ENCODE measurements around the gene ZNF829.
A peak's percentile ranks its signal among the peaks of the same experiment; 100 is the strongest.

The ZNF829 gene

GRCh38 chr19:36915992-36916830, at the start of gene ZNF829, which contains the start of gene ZNF568:
TSS of gene ZNF829 (minus strand) at chr19:36916291. CDS start at chr19:36915167, 1,124 bp downstream.
TSS of gene ZNF568 (plus strand) at chr19:36916332. CDS start at chr19:36922771, 6,439 bp downstream.
- DNase-seq (ENCODE audit: low spot score) = peak; percentile 55

DNA sequence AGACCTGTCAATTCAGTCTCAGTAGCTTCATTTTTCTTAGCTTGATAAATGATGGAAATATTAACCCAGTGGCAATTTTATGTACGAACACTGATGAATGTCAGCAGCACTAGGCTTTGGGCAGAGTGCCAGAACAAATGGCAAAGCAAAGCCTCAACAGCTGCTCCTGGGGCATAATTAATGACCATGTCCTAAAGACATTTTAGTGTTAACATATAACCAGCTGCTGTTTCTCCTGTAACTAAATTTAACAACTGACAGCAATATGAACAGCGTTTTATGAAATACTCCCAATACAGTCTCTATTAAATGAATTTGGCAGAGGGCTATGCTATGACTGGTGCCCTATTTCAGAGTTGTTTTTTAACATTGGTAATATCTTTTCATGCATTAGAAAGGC, 47.2 kb upstream of the ZNF829 start:
- no peak for DNase-seq (ENCODE audit: low spot score)

DNA sequence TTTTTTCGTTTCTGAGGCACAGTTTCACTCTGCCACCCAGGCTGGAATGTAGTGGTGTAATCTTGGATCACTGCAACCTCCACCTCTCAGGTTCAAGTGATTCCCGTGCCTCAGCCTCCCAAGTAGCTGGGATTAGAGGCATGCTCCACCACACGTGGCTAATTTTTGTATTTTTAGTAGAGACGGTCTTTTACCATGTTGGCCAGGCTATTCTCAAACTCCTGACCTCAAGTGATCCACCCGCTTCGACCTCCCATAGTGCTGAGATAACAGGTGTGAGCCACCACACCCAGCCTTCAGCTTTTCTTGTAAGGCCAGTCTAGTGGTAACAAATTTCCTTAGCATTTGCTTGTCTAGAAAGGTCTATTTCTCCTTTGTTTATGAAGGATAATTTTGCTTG, 46.3 kb upstream of the ZNF829 start:
- DNase-seq (ENCODE audit: low spot score) = no peak

GRCh38 chr19:36950335-36951119, 34.4 kb upstream of the ZNF829 start:
- no peak for DNase-seq (ENCODE audit: low spot score)

GRCh38 chr19:36939153-36939552, 23.1 kb upstream of the ZNF829 start:
- no peak for DNase-seq (ENCODE audit: low spot score)

DNA sequence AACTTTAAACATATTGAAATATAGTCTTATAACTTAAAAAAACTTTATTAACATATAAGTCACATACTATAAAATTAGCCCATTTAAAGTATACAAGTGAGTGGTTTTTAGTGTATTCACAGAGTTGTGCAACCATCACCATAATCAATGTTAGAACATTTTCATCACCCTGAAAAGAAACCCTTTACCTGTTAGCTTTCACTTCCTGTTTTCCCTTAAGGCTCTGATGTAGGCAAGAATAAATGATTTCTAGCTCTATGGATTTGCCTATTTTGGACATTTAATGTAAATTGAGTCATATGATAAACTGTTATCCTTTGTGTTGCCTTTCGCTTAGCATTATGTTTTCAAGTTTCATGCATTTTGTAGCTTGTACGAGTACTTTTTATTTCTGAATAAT, 15.6 kb upstream of the ZNF829 start:
- no peak for DNase-seq (ENCODE audit: low spot score)

- no peak for DNase-seq (ENCODE audit: low spot score)
Measured at GRCh38 chr19:36918090-36918489, 2.0 kb upstream of the ZNF829 start.

- DNase-seq (ENCODE audit: low spot score) = no peak
Measured at GRCh38 chr19:36916991-36917390, 900 bp upstream of the ZNF829 start.

DNA sequence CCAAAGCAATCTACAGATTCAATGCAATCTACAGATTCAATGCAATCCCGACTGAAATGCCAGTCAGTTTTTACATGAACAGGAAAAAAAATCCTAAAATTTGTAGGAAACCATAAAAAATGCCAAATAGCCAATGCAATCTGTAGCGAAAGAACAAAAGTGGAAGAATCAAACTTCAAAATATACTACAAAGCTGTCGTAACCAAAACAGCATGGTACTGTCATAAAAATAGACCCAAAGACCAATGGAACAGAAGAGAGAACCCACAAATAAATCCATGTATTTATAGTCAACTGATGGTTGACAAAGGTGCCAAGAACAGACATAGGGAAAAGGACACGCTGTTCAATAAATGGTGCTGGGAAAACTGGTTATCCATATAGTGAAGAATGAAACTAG, 17.7 kb downstream of the ZNF829 start:
- no peak for DNase-seq (ENCODE audit: low spot score)

DNA sequence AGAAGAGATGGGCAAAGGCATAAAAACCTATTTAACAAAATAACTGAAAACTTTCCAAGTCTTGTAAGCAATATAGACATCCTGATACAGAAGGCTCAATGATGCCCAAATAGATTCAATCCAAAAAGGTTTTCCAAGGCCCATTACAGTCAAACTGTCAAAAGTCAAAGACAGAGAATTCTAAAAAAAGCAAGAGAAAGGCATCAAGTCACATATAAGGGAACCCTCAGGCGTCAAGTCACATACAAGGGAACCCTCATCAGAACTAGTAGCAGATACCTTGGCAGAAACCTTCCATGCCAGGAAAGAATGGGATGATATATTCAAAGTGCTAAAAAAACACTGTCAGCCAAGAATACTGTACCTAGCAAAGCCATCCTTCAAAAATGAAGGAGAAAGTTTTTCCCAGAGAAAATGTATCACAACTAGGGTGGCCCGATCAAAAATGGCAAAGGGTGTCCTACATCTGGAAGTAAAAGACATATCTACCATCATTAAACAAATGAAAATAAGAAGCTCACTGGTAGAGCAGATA, 21.2 kb downstream of the ZNF829 start:
- no peak for DNase-seq (ENCODE audit: low spot score)

DNA sequence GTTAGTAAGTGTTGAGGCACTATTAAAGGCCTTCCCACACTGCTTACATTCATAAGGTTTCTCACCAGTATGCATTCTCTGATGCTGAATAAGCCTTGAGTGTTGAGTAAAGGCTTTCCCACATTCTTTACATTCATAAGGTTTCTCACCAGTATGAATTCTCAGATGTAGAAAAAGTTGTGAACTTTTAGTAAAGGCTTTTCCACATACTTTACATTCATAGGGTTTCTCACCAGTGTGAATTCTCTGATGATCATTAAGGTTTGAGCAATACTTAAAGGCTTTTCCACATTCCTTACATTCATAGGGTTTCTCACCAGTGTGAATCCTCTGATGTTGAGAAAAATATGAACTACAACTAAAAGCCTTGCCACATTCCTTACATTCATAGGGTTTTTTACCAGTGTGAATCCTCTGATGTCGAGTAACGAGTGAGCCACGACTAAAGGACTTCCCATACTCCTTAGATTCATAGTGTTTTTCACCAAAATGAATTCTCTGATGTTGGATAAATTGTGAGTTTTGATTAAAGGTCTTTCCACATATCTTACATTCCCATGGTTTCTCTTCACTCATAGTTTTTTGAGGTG, 24.2 kb downstream of the ZNF829 start:
- DNase-seq (ENCODE audit: low spot score) = no peak

DNA sequence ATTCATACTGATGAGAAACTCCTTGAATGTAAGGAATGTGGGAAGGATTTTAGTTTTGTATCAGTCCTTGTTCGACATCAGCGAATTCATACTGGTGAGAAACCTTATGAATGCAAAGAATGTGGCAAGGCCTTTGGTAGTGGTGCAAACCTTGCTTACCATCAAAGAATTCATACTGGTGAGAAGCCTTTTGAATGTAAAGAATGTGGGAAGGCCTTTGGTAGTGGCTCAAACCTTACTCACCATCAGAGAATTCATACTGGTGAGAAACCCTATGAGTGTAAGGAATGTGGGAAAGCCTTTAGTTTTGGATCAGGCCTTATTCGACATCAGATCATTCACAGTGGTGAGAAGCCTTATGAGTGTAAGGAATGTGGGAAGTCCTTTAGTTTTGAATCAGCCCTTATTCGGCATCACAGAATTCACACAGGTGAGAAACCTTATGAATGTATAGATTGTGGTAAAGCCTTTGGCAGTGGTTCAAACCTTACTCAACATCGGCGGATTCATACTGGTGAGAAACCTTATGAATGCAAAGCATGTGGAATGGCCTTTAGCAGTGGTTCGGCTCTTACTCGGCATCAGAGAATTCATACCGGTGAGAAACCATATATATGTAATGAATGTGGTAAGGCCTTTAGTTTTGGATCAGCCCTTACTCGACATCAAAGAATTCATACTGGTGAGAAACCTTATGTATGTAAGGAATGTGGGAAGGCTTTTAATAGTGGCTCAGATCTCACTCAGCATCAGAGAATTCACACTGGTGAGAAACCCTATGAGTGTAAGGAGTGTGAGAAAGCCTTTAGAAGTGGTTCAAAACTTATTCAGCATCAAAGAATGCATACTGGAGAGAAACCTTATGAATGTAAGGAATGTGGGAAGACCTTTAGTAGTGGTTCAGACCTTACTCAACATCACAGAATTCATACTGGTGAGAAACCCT, 38.8 kb downstream of the ZNF829 start:
- DNase-seq (ENCODE audit: low spot score) = no peak

GRCh38 chr19:36851898-36852297, 64.2 kb downstream of the ZNF829 start:
- no peak for DNase-seq (ENCODE audit: low spot score)

DNA sequence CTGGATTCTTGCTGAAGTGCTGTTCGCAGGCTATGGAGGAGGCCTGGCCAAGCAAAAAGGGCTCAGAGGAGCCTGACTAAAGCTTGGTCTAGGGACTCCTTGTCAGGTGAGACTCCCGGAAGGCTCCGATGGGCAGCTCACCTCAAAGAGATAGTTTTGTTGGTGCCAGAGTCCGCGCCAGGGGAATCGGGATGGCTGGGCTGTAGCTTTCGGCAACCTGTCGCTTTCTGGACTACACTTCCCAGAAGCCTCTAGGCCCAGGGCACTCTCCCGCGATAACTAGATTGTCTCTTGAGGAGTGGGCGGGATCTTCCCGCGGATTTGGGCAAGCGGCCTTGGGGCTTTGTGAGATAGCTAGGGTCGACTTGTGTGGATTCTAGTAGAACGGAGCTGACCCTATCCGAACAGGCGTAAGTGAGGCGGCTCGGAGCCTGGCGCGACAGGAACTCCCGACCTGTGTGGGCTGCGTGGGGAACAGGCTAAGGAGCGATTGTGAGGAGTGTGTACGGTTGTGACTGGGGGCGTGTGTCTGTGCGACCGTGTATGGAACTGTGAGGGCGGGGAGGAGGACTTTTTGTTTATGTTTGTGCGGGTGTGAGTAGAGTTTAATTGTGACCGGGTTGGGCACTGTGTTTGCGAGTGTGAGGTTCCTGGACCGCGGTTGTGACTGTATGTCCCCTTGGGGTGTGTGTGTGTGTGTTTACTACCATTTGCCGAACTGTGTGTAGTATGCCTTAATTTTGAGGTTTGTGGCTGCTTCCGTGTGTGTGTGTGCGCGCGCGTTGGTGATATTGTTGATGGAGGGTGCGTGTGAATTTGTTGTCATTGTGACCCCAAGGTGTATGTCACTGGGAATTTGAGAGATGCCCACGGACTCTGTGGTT, 65.3 kb downstream of the ZNF829 start, which contains the start of gene ZNF345:
Gene ZNF345, plus strand, starts transcription at position 318 of the 884 bp plus-strand sequence. CDS start 25,955 bp downstream, outside the sequence.
- peak; percentile 76 for DNase-seq (ENCODE audit: low spot score)

- peak; percentile 82 for DNase-seq (ENCODE audit: low spot score)
Measured at GRCh38 chr19:36849701-36850558, 66.2 kb downstream of the ZNF829 start.

DNA sequence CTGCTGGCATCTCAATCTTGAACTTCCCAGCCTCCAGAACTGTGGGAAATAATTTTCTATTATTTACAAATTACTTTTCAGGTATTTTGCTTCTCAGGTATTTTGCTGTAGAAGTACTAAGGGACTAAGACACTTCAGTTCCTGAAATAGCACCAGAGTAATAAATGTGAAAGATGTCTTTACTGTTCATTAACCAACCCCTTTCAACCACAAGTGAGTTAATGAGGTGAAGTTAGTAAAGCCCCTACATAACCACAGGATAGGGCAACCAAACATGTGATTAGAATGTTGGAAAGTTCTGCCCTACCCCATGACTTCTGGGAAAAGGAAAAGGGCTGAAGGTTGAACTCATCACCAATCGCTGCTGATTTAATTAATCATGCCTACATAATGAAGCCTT, 68.1 kb downstream of the ZNF829 start:
- DNase-seq (ENCODE audit: low spot score) = no peak

DNA sequence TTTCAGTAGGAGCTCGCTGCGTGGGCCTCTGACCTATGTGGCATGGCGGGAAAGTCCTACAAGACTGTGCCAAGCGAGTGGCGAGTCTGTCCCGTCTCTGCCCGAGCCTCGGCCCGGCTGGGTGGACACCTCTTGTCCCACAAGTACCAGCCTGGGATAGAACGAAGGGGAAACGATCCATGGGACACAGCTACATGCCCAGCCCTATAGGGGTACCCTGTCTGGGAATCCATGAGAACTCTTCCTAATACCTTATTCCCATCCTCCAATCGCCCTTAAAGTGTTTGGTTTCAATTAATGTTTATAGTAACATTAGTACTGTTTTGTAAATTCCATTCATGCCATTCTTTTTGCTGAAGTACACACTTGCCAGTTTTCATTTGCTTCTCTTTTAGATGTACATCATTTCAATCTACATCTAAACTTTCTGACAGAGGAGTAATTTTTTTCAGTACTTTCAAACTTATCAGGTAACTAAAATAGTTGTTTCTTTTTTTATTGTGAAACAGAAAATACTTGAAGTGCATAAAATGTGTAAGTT, 77.2 kb downstream of the ZNF829 start:
- DNase-seq (ENCODE audit: low spot score) = no peak
